HCT116 (cell line): ENCODE results near the gene APOC1. TPM values are rescaled to one million over a fixed set of nuclear protein-coding genes. Genes with fewer than 3 reads are reported as not detected.

Experiments used
- ATAC-seq: fragments of 200-7000 bp; cut with Tn5 transposase; 2 replicates; pipeline ENCODE4 v1.9.1; 2020; ENCODE audit warnings: mild to moderate bottlenecking, moderate library complexity
- BruUV-seq: library from RNA; stranded (reverse); fragments of 400-500 nt; replicated peaks from 2 replicates; lab custom pipeline; 2021; lab: Mats Ljungman, UMichigan
- CTCF ChIA-PET: fragments of 300-600 bp; sonication (Branson Sonifier 250); formaldehyde crosslinking; loops from one replicate; lab custom pipeline; 2021; ENCODE audit warnings: antibody characterized with exemption; lab: Charles Lee
- POLR2A ChIA-PET: fragments of 300-600, 350-600 bp; sonication (Branson Sonifier 250); formaldehyde crosslinking; loops from one replicate; lab custom pipeline; 2021; ENCODE audit warnings: antibody characterized with exemption; lab: Charles Lee
- RAD21 ChIA-PET, 2 experiments: fragments of 300-600 bp; sonication (Branson Sonifier 250); formaldehyde crosslinking; loops; one replicate each; lab custom pipeline; 2023; ENCODE audit warnings: low total read pairs in 2 of 2; ENCODE audit not compliant: uncharacterized antibody in 2 of 2, unreplicated experiment in 2 of 2, low non-redundant PET in 1 of 2; lab: Charles Lee
- DNase-seq: peaks from one replicate; pipeline ENCODE4 v3.0.0-alpha.2; 2010; ENCODE audit warnings: low read depth, low spot score
- H2AFZ ChIP-seq: fragments of 200-600 bp; shearing (Covaris generic), sonication (generic); 2 replicates; pipeline ENCODE4 v1.6.1; 2017; ENCODE audit warnings: low read depth, mixed run types, mixed read lengths, antibody characterized with exemption, low read length; ENCODE audit not compliant: poor library complexity, severe bottlenecking
- H3K27ac ChIP-seq: 2 replicates; pipeline ENCODE4 v1.5.1; 2012; ENCODE audit warnings: low read depth, low read length
- H3K27me3 ChIP-seq: fragments of 200-600 bp; sonication (generic); 2 replicates; pipeline ENCODE4 v1.6.1; 2016; ENCODE audit warnings: mixed run types, low read length, mixed read lengths; ENCODE audit not compliant: insufficient read depth
- H3K36me3 ChIP-seq, 2 experiments: fragments of 200-500 bp in 1 of 2; fragments of 200-600 bp in 1 of 2; sonication (Bioruptor generic) in 1 of 2; sonication (generic) in 1 of 2; 2 replicates each; pipeline versions ENCODE4 v1.5.1 to v1.6.1; 2014 to 2016; ENCODE audit warnings: low read length in 2 of 2, inconsistent platforms in 1 of 2, mixed read lengths in 1 of 2, mixed run types in 1 of 2; ENCODE audit not compliant: insufficient read depth in 2 of 2, control insufficient read depth in 1 of 2
- H3K4me1 ChIP-seq, 2 experiments: fragments of 200-600 bp in 1 of 2; sonication (generic) in 1 of 2; 2 replicates each; pipeline versions ENCODE4 v1.5.1 to v1.6.1; 2012 to 2017; ENCODE audit warnings: low read length in 2 of 2, inconsistent platforms in 1 of 2, mild to moderate bottlenecking in 1 of 2, mixed read lengths in 1 of 2, mixed run types in 1 of 2, moderate library complexity in 1 of 2; ENCODE audit not compliant: insufficient read depth in 2 of 2, control insufficient read depth in 1 of 2
- H3K4me2 ChIP-seq: fragments of 200-600 bp; sonication (generic); 2 replicates; pipeline ENCODE4 v1.6.1; 2017; ENCODE audit warnings: mixed run types, low read length, mixed read lengths
- H3K4me3 ChIP-seq, 2 experiments: fragments of 200-600 bp in 1 of 2; sonication (generic) in 1 of 2; replicated peaks in 1 of 2; 2 replicates each; pipeline ENCODE4 v1.5.1; 2011 to 2016; ENCODE audit warnings: low read length in 2 of 2, control low read depth in 1 of 2, low read depth in 1 of 2, mild to moderate bottlenecking in 1 of 2, mixed read lengths in 1 of 2, mixed run types in 1 of 2
- H3K79me2 ChIP-seq: fragments of 200-600 bp; sonication (generic); 2 replicates; pipeline ENCODE4 v1.6.1; 2017; ENCODE audit warnings: mild to moderate bottlenecking, mixed run types, low read length, moderate library complexity, mixed read lengths; ENCODE audit not compliant: insufficient read depth
- H3K9ac ChIP-seq: fragments of 200-600 bp; sonication (generic); 2 replicates; pipeline ENCODE4 v1.6.1; 2016; ENCODE audit warnings: low read length, mixed read lengths
- H3K9me2 ChIP-seq: fragments of 200-600 bp; sonication (generic), shearing (Covaris generic); 2 replicates; pipeline ENCODE4 v1.6.1; 2017; ENCODE audit warnings: mixed run types, mild to moderate bottlenecking, moderate library complexity; ENCODE audit not compliant: insufficient read depth
- H3K9me3 ChIP-seq, 2 experiments: fragments of 200-500 bp in 1 of 2; fragments of 200-600 bp in 1 of 2; sonication (Bioruptor generic) in 1 of 2; sonication (generic) in 1 of 2; 2 replicates each; pipeline ENCODE4 v1.6.1; 2014 to 2017; ENCODE audit warnings: low read length in 2 of 2, mixed read lengths in 2 of 2, inconsistent platforms in 1 of 2, low read depth in 1 of 2, mild to moderate bottlenecking in 1 of 2, mixed run types in 1 of 2, moderate library complexity in 1 of 2; ENCODE audit not compliant: control insufficient read depth in 1 of 2, insufficient read depth in 1 of 2
- H4K20me1 ChIP-seq: fragments of 200-600 bp; sonication (generic), shearing (Covaris generic); 2 replicates; pipeline ENCODE4 v1.6.1; 2017; ENCODE audit warnings: mixed run types, mild to moderate bottlenecking, moderate library complexity; ENCODE audit not compliant: insufficient read depth
- ATF3 ChIP-seq: IDR thresholded peaks from 2 replicates; pipeline ENCODE4 v1.6.1; 2012
- CTCF ChIP-seq, 3 experiments: fragments of 200-600 bp in 1 of 3; sonication (generic) in 1 of 3; IDR thresholded peaks in 2 of 3; conservative IDR thresholded peaks in 1 of 3; 2 replicates each; pipeline ENCODE4 v1.5.1; 2012 to 2017; ENCODE audit warnings: low read depth in 2 of 3, low read length in 2 of 3, antibody characterized with exemption in 1 of 3, borderline replicate concordance in 1 of 3, control low read depth in 1 of 3, mild to moderate bottlenecking in 1 of 3, mixed read lengths in 1 of 3, mixed run types in 1 of 3, moderate library complexity in 1 of 3; ENCODE audit not compliant: insufficient read depth in 1 of 3
- EGR1 ChIP-seq: IDR thresholded peaks from 2 replicates; pipeline ENCODE4 v1.6.1; 2012; ENCODE audit warnings: low read depth
- EZH2phosphoT487 ChIP-seq: fragments of 200-600 bp; IDR thresholded peaks from 2 replicates; pipeline ENCODE4 v1.6.1; 2018; ENCODE audit warnings: antibody characterized with exemption, borderline replicate concordance
- FOSL1 ChIP-seq: IDR thresholded peaks from 2 replicates; pipeline ENCODE4 v1.6.1; 2012; ENCODE audit warnings: low read depth
- MAX ChIP-seq: IDR thresholded peaks from 2 replicates; pipeline ENCODE4 v1.6.1; 2012
- POLR2AphosphoS5 ChIP-seq: IDR thresholded peaks from 2 replicates; pipeline ENCODE4 v1.6.1; 2011; ENCODE audit warnings: mild to moderate bottlenecking, low read depth, low read length, moderate library complexity
- RAD21 ChIP-seq: IDR thresholded peaks from 2 replicates; pipeline ENCODE4 v1.6.1; 2012; ENCODE audit warnings: low read depth, mild to moderate bottlenecking
- SIN3A ChIP-seq: IDR thresholded peaks from 2 replicates; pipeline ENCODE4 v1.6.1; 2012; ENCODE audit warnings: low read depth
- SRF ChIP-seq: IDR thresholded peaks from 2 replicates; pipeline ENCODE4 v1.6.1; 2012; ENCODE audit warnings: low read depth
- YY1 ChIP-seq: IDR thresholded peaks from 2 replicates; pipeline ENCODE4 v1.6.1; 2011; ENCODE audit warnings: low read length, low read depth, moderate library complexity, mild to moderate bottlenecking; ENCODE audit not compliant: insufficient replicate concordance; ENCODE audit errors: extremely low read depth
- ZBTB33 ChIP-seq: IDR thresholded peaks from 2 replicates; pipeline ENCODE4 v1.6.1; 2011; ENCODE audit warnings: mild to moderate bottlenecking, low read length, moderate library complexity; ENCODE audit not compliant: insufficient replicate concordance; ENCODE audit errors: extremely low read depth
- ZFX ChIP-seq: fragments of 450-650 bp; IDR thresholded peaks from 2 replicates; pipeline ENCODE4 v1.6.1; 2017
- ZNF274 ChIP-seq: fragments of 200-500 bp; sonication (Bioruptor generic); IDR thresholded peaks from 2 replicates; pipeline ENCODE4 v1.6.1; 2014; ENCODE audit warnings: mild to moderate bottlenecking, low read depth, low read length, inconsistent platforms
- intact Hi-C: fragments of 100-400 bp; cut with micrococcal nuclease; formaldehyde crosslinking; loops from 2 replicates; pipeline ENCODE4 v1.10.0; 2022
- total RNA-seq: library from RNA; stranded (reverse); gene quantifications from one replicate; pipeline ENCODE4 v1.2.1, GENCODE V29; 2021; ENCODE audit not compliant: unreplicated experiment

APOC1 gene
- total RNA-seq, 1 experiment from 2014 or later = 5.1 TPM

- ATAC-seq (no peak), DNase-seq (no peak)
- Histone ChIP-seq H3K4me3 (peak overlapping the region; percentile 71 to 79), H3K27ac (peak overlapping the region; percentile 88), H3K9ac (peak overlapping the region; percentile 80), H3K79me2 (peaks cover 39% of the 10 kb centered on the region), H3K9me3 (no peaks in the 10 kb centered on the region), H3K27me3 (no peaks in the 10 kb centered on the region), H3K4me1 (peaks cover 12 to 20% of the 10 kb centered on the region in 2 experiments), H3K36me3 (peaks cover 10 to 40% of the 10 kb centered on the region in 2 experiments), H4K20me1 (peaks cover 6% of the 10 kb centered on the region; the same call in 1 of the 2 replicates), H3K9me2 (no peaks in the 10 kb centered on the region), H2AFZ (no peak overlapping the region), H3K4me2 (peak overlapping the region; percentile 89)
- TSS peak; percentile 99 for BruUV-seq
- RAD21 ChIA-PET = interaction anchor here in 1 of 2 experiments (0.6 kb wide), 1 partner anchor 191 kb away, joined by 3 read pairs; no protein-coding TSS in a partner anchor
- CTCF ChIA-PET = interaction anchor here (1.1 to 1.6 kb wide), 7 partner anchors 13 to 319 kb away, joined by 3 to 7 read pairs (median 5); partner anchors contain the start of gene NECTIN2
- intact Hi-C loops = no loop called here
- TF ChIP-seq MAX (no peak), SIN3A (no peak), SRF (no peak), CTCF (IDR thresholded peaks at IDR 0.05 in 2 of 3, conservative IDR thresholded peaks at IDR 0.05 in 1 of 3; ENCODE audit: borderline replicate concordance in 1 of 3, insufficient read depth in 1 of 3, low read depth in 2 of 3, low read length in 2 of 3) (no peak), RAD21 (no peak), ZNF274 (no peak), EZH2phosphoT487 (no peak), ATF3 (no peak), EGR1 (no peak), ZFX (no peak), YY1 (no peak), ZBTB33 (no peak), FOSL1 (no peak), POLR2AphosphoS5 (no peak)
- POLR2A ChIA-PET = interaction anchor here (0.6 to 1.6 kb wide), 12 partner anchors 9 to 525 kb away, joined by 3 to 5 read pairs (median 4); partner anchors contain the start of genes BLOC1S3, NECTIN2, PVR and TRAPPC6A
These were observed 24.5 kb upstream of the APOC1 start for GRCh38 chr19:44889830-44890365.
